Adipocyte (in vitro differentiated cells): ENCODE measurements around the gene ETFDH.

Experiments used
- DNase-seq: peaks from one replicate; pipeline ENCODE4 v3.0.0-alpha.2; 2015; ENCODE audit warnings: low read depth
- H3K27me3 ChIP-seq: replicated peaks from 2 replicates; pipeline ENCODE4 v1.7.0; 2013; ENCODE audit warnings: mild to moderate bottlenecking, low read length, moderate library complexity; ENCODE audit not compliant: control insufficient read depth, insufficient read depth
- H3K36me3 ChIP-seq: 2 replicates; pipeline ENCODE4 v1.7.0; 2013; ENCODE audit warnings: low read length, mild to moderate bottlenecking, moderate library complexity; ENCODE audit not compliant: control insufficient read depth, insufficient read depth, severe bottlenecking
- H3K4me1 ChIP-seq: 2 replicates; pipeline ENCODE4 v1.7.0; 2013; ENCODE audit warnings: mild to moderate bottlenecking, low read length, moderate library complexity; ENCODE audit not compliant: control insufficient read depth, insufficient read depth
- H3K4me3 ChIP-seq: 2 replicates; pipeline ENCODE4 v1.7.0; 2013; ENCODE audit warnings: mild to moderate bottlenecking, low read length, moderate library complexity
- H3K9ac ChIP-seq: 2 replicates; pipeline ENCODE4 v1.7.0; 2013; ENCODE audit warnings: mild to moderate bottlenecking, low read length, moderate library complexity
- H3K9me3 ChIP-seq: 2 replicates; pipeline ENCODE4 v1.7.0; 2013; ENCODE audit warnings: mild to moderate bottlenecking, low read length, moderate library complexity; ENCODE audit not compliant: control insufficient read depth

Gene ETFDH

DNA sequence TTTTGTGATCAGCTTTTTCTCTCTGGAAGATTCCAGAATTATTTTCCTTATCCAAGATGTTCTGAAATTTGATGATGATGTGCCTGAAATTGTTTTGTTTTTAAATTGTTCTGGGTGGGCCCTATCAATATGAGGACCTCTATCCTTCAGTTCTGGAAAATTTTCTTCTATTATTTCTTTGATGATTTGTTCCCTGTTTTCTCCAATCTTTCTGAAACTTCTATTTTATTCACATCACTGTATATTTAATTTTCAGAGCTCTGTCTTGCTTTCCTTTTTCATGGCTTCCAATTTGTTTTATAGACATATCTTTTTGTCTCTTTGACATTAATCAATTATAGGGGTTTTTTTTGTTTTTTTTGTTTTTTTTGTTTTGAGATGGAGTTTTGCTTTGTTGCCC is 84.5 kb downstream of the ETFDH start:
- Histone ChIP-seq H3K4me3 (no peak overlapping the region), H3K36me3 (no peaks in the 10 kb centered on the region), H3K27me3 (no peaks in the 10 kb centered on the region), H3K4me1 (peaks cover 26% of the 10 kb centered on the region), H3K9ac (no peak overlapping the region), H3K9me3 (no peaks in the 10 kb centered on the region)
- DNase-seq: no peak

DNA sequence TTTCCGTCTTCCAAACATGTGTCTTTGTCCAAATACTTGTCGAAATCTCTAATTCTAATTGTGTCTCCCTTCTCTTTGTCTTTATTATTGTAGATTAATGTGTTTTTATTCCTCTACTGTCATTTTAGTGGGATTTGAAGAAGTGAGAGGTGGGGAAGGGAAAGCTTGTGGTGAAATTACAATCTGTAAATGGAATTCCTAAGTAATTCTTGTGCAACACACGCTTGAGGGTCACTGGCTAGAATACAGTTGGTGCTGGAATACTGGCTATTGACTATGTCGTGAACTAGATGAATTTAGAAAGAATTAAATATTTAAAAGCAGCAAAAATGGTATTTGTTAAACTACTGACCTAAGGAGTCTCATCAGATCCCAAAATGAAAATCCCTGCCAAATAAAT is 86.0 kb downstream of the ETFDH start:
- H3K27me3 ChIP-seq: no peaks in the 10 kb centered on the region
- no peak for DNase-seq
- H3K4me3 ChIP-seq: no peak overlapping the region
- H3K9ac ChIP-seq: no peak overlapping the region
- H3K36me3 ChIP-seq: no peaks in the 10 kb centered on the region
- no peaks in the 10 kb centered on the region for H3K9me3 ChIP-seq
- peaks cover 26% of the 10 kb centered on the region for H3K4me1 ChIP-seq

DNA sequence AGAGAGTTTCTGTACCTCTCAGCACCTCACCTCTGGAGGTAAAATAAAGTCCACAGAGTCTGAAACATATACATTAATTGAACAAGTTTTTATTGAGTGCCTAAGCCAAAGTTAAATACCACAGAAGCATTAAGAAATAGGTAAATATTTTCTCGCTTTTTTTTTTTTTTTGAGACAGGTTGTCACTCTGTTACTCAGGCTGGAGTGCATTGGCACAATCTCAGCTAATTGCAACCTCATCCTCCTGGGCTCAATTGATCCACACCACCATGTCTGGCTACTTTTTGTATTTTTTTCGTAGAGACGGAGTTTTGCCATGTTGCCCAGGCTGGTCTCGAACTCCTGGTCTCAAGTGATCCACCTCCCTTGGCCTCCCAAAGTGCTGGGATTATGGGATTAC is 86.6 kb downstream of the ETFDH start:
- Histone ChIP-seq H3K9ac (no peak overlapping the region), H3K36me3 (no peaks in the 10 kb centered on the region), H3K4me3 (no peak overlapping the region), H3K4me1 (peaks cover 26% of the 10 kb centered on the region), H3K27me3 (no peaks in the 10 kb centered on the region), H3K9me3 (no peaks in the 10 kb centered on the region)
- no peak for DNase-seq
